Pancreas (tissue), 10 donors: ENCODE data around the gene IP6K1. TPM values are rescaled to one million over a fixed set of nuclear protein-coding genes. Genes with fewer than 3 reads are reported as not detected.
A peak's percentile ranks its signal among the peaks of the same experiment; 100 is the strongest.
"Not testable (repeated sequence)": the region's sequence is repeated elsewhere in the genome, so short reads cannot be mapped to it uniquely, and the experiment has no call there.

Experiments used
- ATAC-seq, 4 donors: fragments of 200-7000 bp; cut with Tn5 transposase; one replicate each; pipeline versions ENCODE4 v1.8.0 to v1.9.1; 2020; ENCODE audit warnings: mild to moderate bottlenecking in 4 of 4, moderate library complexity in 4 of 4
- DNase-seq, 6 donors: peaks; one replicate each; pipeline ENCODE4 v3.0.0-alpha.2; 2020
- FAIRE-seq: peaks from 2 replicates; lab custom pipeline; 2012; peaks lifted over from hg19 to GRCh38; lab: Jason Lieb, UNC
- H3K27ac ChIP-seq, 4 donors: fragments of 200-600 bp; sonication (generic); 1 replicate in 3 of 4; 2 replicates in 1 of 4; pipeline versions ENCODE4 v1.5.0 to v1.8.0; 2020
- H3K27me3 ChIP-seq, 4 donors: fragments of 200-600 bp; one replicate each; pipeline ENCODE4 v1.8.0; 2021
- H3K36me3 ChIP-seq, 3 donors: fragments of 200-600 bp; sonication (generic) in 1 of 3; one replicate each; pipeline versions ENCODE4 v1.5.0 to v1.8.0; 2020 to 2021
- H3K4me1 ChIP-seq, 3 donors: fragments of 200-600 bp; one replicate each; pipeline ENCODE4 v1.8.0; 2021
- H3K4me3 ChIP-seq, 4 donors: fragments of 200-600 bp; sonication (generic) in 2 of 4; one replicate each; pipeline versions ENCODE4 v1.5.0 to v1.8.0; 2020 to 2021
- H3K9me3 ChIP-seq, 4 donors: fragments of 200-600 bp; one replicate each; pipeline ENCODE4 v1.8.0; 2021
- WGBS, 2 donors: extraction: QIAGEN DNeasy Blood & Tissue Kit; methylation state at CpG; one replicate each; pipeline ENCODE4 v1.1.7; 2013; 5-methylcytosine and 5-hydroxymethylcytosine counted together
- intact Hi-C, 3 donors: fragments of 100-400 bp; cut with DNase I; formaldehyde crosslinking; loops; one replicate each; pipeline versions ENCODE4 v1.11.1 to v1.14.2; 2022
- polyA plus RNA-seq, 2 donors: library from polyadenylated mRNA; stranded (reverse); fragments of 200-250 nt; gene quantifications; one replicate each; pipeline ENCODE4 v1.2.3, GENCODE V29; 2013
- total RNA-seq, 6 donors: library from RNA; stranded (reverse); fragmentation: NEBNext Ultra II Directional in 4 of 6; extraction: Animal tissue kit (Norgen Biotek cat#: 25700) in 4 of 6; gene quantifications; one replicate each; pipeline versions ENCODE4 v1.2.1 to v1.2.4, GENCODE V29; 2021 to 2023
- TF ChIP-seq, protein P1 (sequence below), 4 donors: fragments of 200-600 bp; sonication (generic) in 3 of 4; IDR thresholded peaks; one replicate each; pipeline versions ENCODE4 v1.5.0 to v1.8.0; 2021; ENCODE audit warnings: antibody characterized with exemption in 4 of 4
- donor health status: healthy with polysubstance abuse.
- donor health status: DM: no; HTN: no; CAD: no; lungs with moderate emphysema.
- donor health status: DM: no; HTN: no; CAD: no.
- donor health status: control.
- donor health status: control.
- donor health status: Bipolar disorder and iron deficiency.
- donor health status: DM: yes; HTN: yes; CAD: no.
- donor health status: DM: no; HTN: no; CAD: no.
- donor health status: DM: no; HTN: no; CAD: no.
- donor health status: DM: yes; HTN: yes; CAD: no.

The IP6K1 gene
- total RNA-seq (10 to 100 TPM; 12.0 to 28.5 (median 17.1) TPM), polyA plus RNA-seq (10 to 100 TPM; 11.2 to 13.3 TPM)

DNA sequence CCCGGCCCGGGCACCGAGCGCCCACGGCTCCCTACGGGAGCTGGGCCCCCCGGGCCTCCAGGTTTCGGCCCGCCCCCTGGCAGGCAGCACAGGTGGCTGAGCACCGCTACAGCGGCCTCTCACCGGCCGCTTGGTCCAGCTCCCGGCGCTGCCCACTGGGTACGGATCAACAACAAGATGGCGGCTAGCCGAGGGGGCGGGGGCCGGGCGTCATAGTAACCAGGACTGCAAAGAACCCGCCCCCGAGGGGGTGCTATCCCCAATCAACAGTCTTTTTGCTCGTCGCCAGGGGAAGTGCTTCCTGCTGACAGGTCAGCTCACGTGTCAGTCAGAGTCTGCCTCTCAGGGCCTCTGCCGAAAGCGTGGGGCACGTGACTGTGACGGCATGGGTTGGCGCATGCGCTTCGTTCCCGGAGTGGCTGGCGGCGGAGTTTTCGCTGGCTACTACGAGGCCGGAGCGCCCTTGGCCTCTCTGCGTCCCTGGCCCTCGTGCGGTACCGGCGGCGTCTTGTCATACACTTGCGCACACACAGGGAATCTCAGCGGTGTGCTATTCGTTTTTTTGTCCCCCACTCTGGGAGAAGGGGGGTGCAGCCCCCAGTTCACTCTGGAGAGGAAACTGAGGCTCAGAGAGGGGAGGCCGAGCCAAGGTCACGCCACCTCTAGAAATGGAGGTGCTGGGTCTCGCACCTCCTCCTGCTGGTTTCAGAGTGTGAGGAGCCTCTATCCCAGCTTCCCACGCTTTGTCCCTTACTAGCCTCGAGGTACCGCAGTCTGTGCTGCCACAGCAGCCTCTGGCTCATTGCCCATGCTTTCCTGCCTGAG, at the start of gene IP6K1:
IP6K1 (minus strand) TSS at position 186 of the 825 bp plus-strand sequence. CDS start 38,502 bp downstream, outside the sequence.
- intact Hi-C loops = no loop called here
- ATAC-seq = peak; percentile 97 to 100 (median 99)
- peak; percentile 87 for FAIRE-seq

GRCh38 chr3:49831341-49831740, 45.0 kb upstream of the IP6K1 start:
- Histone ChIP-seq H3K4me1 (no peaks in the 10 kb centered on the region), H3K4me3 (no peak overlapping the region), H3K36me3 (no peaks in the 10 kb centered on the region), H3K9me3 (no peaks in the 10 kb centered on the region), H3K27ac (no peak overlapping the region), H3K27me3 (no peaks in the 10 kb centered on the region)
- WGBS, 2 donors = 79 to 85% methylated on average over 3 of the region's 3 CpGs
- FAIRE-seq = no peak
- ATAC-seq = no peak
- intact Hi-C loops = no loop called here
- DNase-seq = no peak
- TF ChIP-seq, protein P1, sequence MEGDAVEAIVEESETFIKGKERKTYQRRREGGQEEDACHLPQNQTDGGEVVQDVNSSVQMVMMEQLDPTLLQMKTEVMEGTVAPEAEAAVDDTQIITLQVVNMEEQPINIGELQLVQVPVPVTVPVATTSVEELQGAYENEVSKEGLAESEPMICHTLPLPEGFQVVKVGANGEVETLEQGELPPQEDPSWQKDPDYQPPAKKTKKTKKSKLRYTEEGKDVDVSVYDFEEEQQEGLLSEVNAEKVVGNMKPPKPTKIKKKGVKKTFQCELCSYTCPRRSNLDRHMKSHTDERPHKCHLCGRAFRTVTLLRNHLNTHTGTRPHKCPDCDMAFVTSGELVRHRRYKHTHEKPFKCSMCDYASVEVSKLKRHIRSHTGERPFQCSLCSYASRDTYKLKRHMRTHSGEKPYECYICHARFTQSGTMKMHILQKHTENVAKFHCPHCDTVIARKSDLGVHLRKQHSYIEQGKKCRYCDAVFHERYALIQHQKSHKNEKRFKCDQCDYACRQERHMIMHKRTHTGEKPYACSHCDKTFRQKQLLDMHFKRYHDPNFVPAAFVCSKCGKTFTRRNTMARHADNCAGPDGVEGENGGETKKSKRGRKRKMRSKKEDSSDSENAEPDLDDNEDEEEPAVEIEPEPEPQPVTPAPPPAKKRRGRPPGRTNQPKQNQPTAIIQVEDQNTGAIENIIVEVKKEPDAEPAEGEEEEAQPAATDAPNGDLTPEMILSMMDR (IDR thresholded peaks at IDR 0.05) = no peak

More for the DNA sequence above, at the start of gene IP6K1:
- Histone ChIP-seq H3K27me3 (no peaks in the 10 kb centered on the region), H3K27ac (peak within 1 kb of the TSS; percentile 92 to 97 (median 95)), H3K36me3 (no peaks in the 10 kb centered on the region), H3K4me3 (peak within 1 kb of the TSS; percentile 69 to 99 (median 94)), H3K9me3 (no peaks in the 10 kb centered on the region), H3K4me1 (peaks cover 0 to 11% (median 7%) of the 10 kb centered on the region in 3 donors)
- TF ChIP-seq, protein P1 (IDR thresholded peaks at IDR 0.05) = no peak
- peak; percentile 99 to 100 (median 100) for DNase-seq
- 4 to 5% methylated on average over 54 to 55 of the region's 55 CpGs for WGBS, 2 donors

- WGBS, 2 donors = 73 to 83% methylated on average over 6 of the region's 6 CpGs
- no peak for FAIRE-seq
- no peaks in the 10 kb centered on the region for H3K4me1 ChIP-seq
- no peak for ATAC-seq
- H3K4me3 ChIP-seq = no peak overlapping the region
- H3K27ac ChIP-seq = no peak overlapping the region
- no peaks in the 10 kb centered on the region for H3K36me3 ChIP-seq
- intact Hi-C loops = no loop called here
- TF ChIP-seq, protein P1 (IDR thresholded peaks at IDR 0.05) = no peak
- no peak for DNase-seq
- H3K27me3 ChIP-seq = no peaks in the 10 kb centered on the region
- no peaks in the 10 kb centered on the region for H3K9me3 ChIP-seq
Observed at GRCh38 chr3:49826016-49826415, 39.7 kb upstream of the IP6K1 start.

DNA sequence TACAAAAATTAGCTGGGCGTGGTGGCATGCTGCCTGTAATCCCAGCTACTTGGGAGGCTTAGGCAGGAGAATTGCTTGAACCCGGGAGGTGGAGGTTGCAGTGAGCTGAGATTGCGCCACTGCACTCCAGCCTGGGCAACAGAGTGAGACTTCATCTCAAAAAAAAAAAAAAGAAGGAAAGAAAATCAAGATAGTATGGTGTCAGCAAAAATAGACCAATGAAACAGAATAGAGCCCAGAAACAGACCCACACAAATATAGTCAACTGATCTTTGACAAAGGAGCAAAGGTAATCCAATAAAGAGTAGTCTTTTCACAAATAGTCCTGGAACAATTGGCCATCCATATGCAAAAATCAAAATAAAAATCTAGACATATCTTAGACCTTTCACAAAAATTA, 36.8 kb upstream of the IP6K1 start:
- ATAC-seq, H3K36me3 ChIP-seq, DNase-seq, intact Hi-C loops, H3K4me1 ChIP-seq, H3K4me3 ChIP-seq, H3K27me3 ChIP-seq, FAIRE-seq, H3K9me3 ChIP-seq, H3K27ac ChIP-seq: not testable (repeated sequence)
- 80 to 90% methylated on average over 3 of the region's 3 CpGs for WGBS, 2 donors

- TF ChIP-seq, protein P1 (IDR thresholded peaks at IDR 0.05) = no peak
- Histone ChIP-seq H3K27ac (peak within 1 kb of the TSS; percentile 5 to 76 (median 64)), H3K36me3 (no peaks in the 10 kb centered on the region), H3K4me3 (peak within 1 kb of the TSS; percentile 2 to 52 (median 22)), H3K9me3 (no peaks in the 10 kb centered on the region), H3K27me3 (no peaks in the 10 kb centered on the region), H3K4me1 (peaks cover 0 to 9% (median 0%) of the 10 kb centered on the region in 3 donors)
- WGBS, 2 donors = 18 to 22% methylated on average over 9 of the region's 9 CpGs
- FAIRE-seq = peak; percentile 5
- intact Hi-C loops = no loop called here
- ATAC-seq = peak; percentile 80 to 98 (median 96)
- DNase-seq = peak in 4 of 6 donors; percentile 57 to 64 (median 61)
Observed at GRCh38 chr3:49813497-49814174, 27.3 kb upstream of the IP6K1 start, which contains the start of gene UBA7. UBA7 (minus strand) TSS chr3:49813953; CDS start chr3:49813787, 166 bp downstream.
